ENCODE data around the gene SULT4A1.

The SULT4A1 gene

GRCh38 chr22:43862882-43863202 is 529 bp upstream of the SULT4A1 start:
- Histone ChIP-seq H3K9me3 (ENCODE audit: low read length) (peaks cover 7% of the 10 kb centered on the region), H2AFZ (ENCODE audit: low read depth, low read length) (peak overlapping the region; percentile 84), H3K4me3 (ENCODE audit: low read length) (peak overlapping the region; percentile 76), H3K4me1 (ENCODE audit: insufficient read depth, low read length) (peaks cover 15% of the 10 kb centered on the region), H3K27me3 (ENCODE audit: insufficient read depth, low read length) (no peaks in the 10 kb centered on the region), H3K36me3 (ENCODE audit: insufficient read depth, low read length) (no peaks in the 10 kb centered on the region)

GRCh38 chr22:43861529-43861928 is 784 bp downstream of the SULT4A1 start:
- peaks cover 9% of the 10 kb centered on the region for H3K9me3 ChIP-seq (ENCODE audit: low read length)
- peaks cover 15% of the 10 kb centered on the region for H3K4me1 ChIP-seq (ENCODE audit: insufficient read depth, low read length)
- no peaks in the 10 kb centered on the region for H3K27me3 ChIP-seq (ENCODE audit: insufficient read depth, low read length)
- H3K4me3 ChIP-seq (ENCODE audit: low read length): peak overlapping the region; percentile 76
- no peak overlapping the region for H2AFZ ChIP-seq (ENCODE audit: low read depth, low read length)
- H3K36me3 ChIP-seq (ENCODE audit: insufficient read depth, low read length): no peaks in the 10 kb centered on the region

GRCh38 chr22:43860831-43861230 is 1.5 kb downstream of the SULT4A1 start:
- no peaks in the 10 kb centered on the region for H3K27me3 ChIP-seq (ENCODE audit: insufficient read depth, low read length)
- H3K9me3 ChIP-seq (ENCODE audit: low read length): peaks cover 9% of the 10 kb centered on the region
- H2AFZ ChIP-seq (ENCODE audit: low read depth, low read length): no peak overlapping the region
- no peaks in the 10 kb centered on the region for H3K36me3 ChIP-seq (ENCODE audit: insufficient read depth, low read length)
- peak overlapping the region; percentile 76 for H3K4me3 ChIP-seq (ENCODE audit: low read length)
- peaks cover 15% of the 10 kb centered on the region for H3K4me1 ChIP-seq (ENCODE audit: insufficient read depth, low read length)

GRCh38 chr22:43860126-43860525 is 2.2 kb downstream of the SULT4A1 start:
- no peak overlapping the region for H3K4me3 ChIP-seq (ENCODE audit: low read length)

GRCh38 chr22:43859621-43860020 is 2.7 kb downstream of the SULT4A1 start:
- Histone ChIP-seq H2AFZ (ENCODE audit: low read depth, low read length) (no peak overlapping the region), H3K4me1 (ENCODE audit: insufficient read depth, low read length) (peaks cover 15% of the 10 kb centered on the region), H3K4me3 (ENCODE audit: low read length) (no peak overlapping the region), H3K9me3 (ENCODE audit: low read length) (peaks cover 9% of the 10 kb centered on the region), H3K27me3 (ENCODE audit: insufficient read depth, low read length) (no peaks in the 10 kb centered on the region), H3K36me3 (ENCODE audit: insufficient read depth, low read length) (no peaks in the 10 kb centered on the region)

More at GRCh38 chr22:43860126-43860525, 2.2 kb downstream of the SULT4A1 start:
- peaks cover 15% of the 10 kb centered on the region for H3K4me1 ChIP-seq (ENCODE audit: insufficient read depth, low read length)
- H3K36me3 ChIP-seq (ENCODE audit: insufficient read depth, low read length): no peaks in the 10 kb centered on the region
- peaks cover 9% of the 10 kb centered on the region for H3K9me3 ChIP-seq (ENCODE audit: low read length)
- H2AFZ ChIP-seq (ENCODE audit: low read depth, low read length): no peak overlapping the region
- H3K27me3 ChIP-seq (ENCODE audit: insufficient read depth, low read length): no peaks in the 10 kb centered on the region

- Histone ChIP-seq H3K4me3 (ENCODE audit: low read length) (no peak overlapping the region), H3K4me1 (ENCODE audit: insufficient read depth, low read length) (peaks cover 15% of the 10 kb centered on the region), H3K36me3 (ENCODE audit: insufficient read depth, low read length) (no peaks in the 10 kb centered on the region), H3K27me3 (ENCODE audit: insufficient read depth, low read length) (no peaks in the 10 kb centered on the region), H3K9me3 (ENCODE audit: low read length) (peaks cover 9% of the 10 kb centered on the region), H2AFZ (ENCODE audit: low read depth, low read length) (no peak overlapping the region)
Measured at GRCh38 chr22:43859176-43859575, 3.1 kb downstream of the SULT4A1 start.

- no peak overlapping the region for H2AFZ ChIP-seq (ENCODE audit: low read depth, low read length)
- peaks cover 15% of the 10 kb centered on the region for H3K4me1 ChIP-seq (ENCODE audit: insufficient read depth, low read length)
- peaks cover 9% of the 10 kb centered on the region for H3K9me3 ChIP-seq (ENCODE audit: low read length)
- H3K36me3 ChIP-seq (ENCODE audit: insufficient read depth, low read length): no peaks in the 10 kb centered on the region
- H3K4me3 ChIP-seq (ENCODE audit: low read length): no peak overlapping the region
- no peaks in the 10 kb centered on the region for H3K27me3 ChIP-seq (ENCODE audit: insufficient read depth, low read length)
Measured at GRCh38 chr22:43858156-43858895, 4.0 kb downstream of the SULT4A1 start.

GRCh38 chr22:43857367-43857766 is 4.9 kb downstream of the SULT4A1 start:
- Histone ChIP-seq H2AFZ (ENCODE audit: low read depth, low read length) (no peak overlapping the region), H3K36me3 (ENCODE audit: insufficient read depth, low read length) (no peaks in the 10 kb centered on the region), H3K4me3 (ENCODE audit: low read length) (no peak overlapping the region), H3K9me3 (ENCODE audit: low read length) (peaks cover 9% of the 10 kb centered on the region), H3K4me1 (ENCODE audit: insufficient read depth, low read length) (peaks cover 15% of the 10 kb centered on the region), H3K27me3 (ENCODE audit: insufficient read depth, low read length) (no peaks in the 10 kb centered on the region)

- no peak overlapping the region for H2AFZ ChIP-seq (ENCODE audit: low read depth, low read length)
- no peaks in the 10 kb centered on the region for H3K36me3 ChIP-seq (ENCODE audit: insufficient read depth, low read length)
- no peak overlapping the region for H3K4me3 ChIP-seq (ENCODE audit: low read length)
- no peaks in the 10 kb centered on the region for H3K27me3 ChIP-seq (ENCODE audit: insufficient read depth, low read length)
- H3K9me3 ChIP-seq (ENCODE audit: low read length): peaks cover 9% of the 10 kb centered on the region
- peaks cover 2% of the 10 kb centered on the region for H3K4me1 ChIP-seq (ENCODE audit: insufficient read depth, low read length)
Measured at GRCh38 chr22:43855431-43855830, 6.9 kb downstream of the SULT4A1 start.

- Histone ChIP-seq H3K4me1 (ENCODE audit: insufficient read depth, low read length) (no peaks in the 10 kb centered on the region), H3K9me3 (ENCODE audit: low read length) (peaks cover 9% of the 10 kb centered on the region), H3K36me3 (ENCODE audit: insufficient read depth, low read length) (no peaks in the 10 kb centered on the region), H3K27me3 (ENCODE audit: insufficient read depth, low read length) (no peaks in the 10 kb centered on the region), H3K4me3 (ENCODE audit: low read length) (no peak overlapping the region), H2AFZ (ENCODE audit: low read depth, low read length) (no peak overlapping the region)
Measured at GRCh38 chr22:43854786-43855271, 7.5 kb downstream of the SULT4A1 start.

- no peaks in the 10 kb centered on the region for H3K27me3 ChIP-seq (ENCODE audit: insufficient read depth, low read length)
- peaks cover 9% of the 10 kb centered on the region for H3K9me3 ChIP-seq (ENCODE audit: low read length)
- no peak overlapping the region for H2AFZ ChIP-seq (ENCODE audit: low read depth, low read length)
- H3K4me1 ChIP-seq (ENCODE audit: insufficient read depth, low read length): no peaks in the 10 kb centered on the region
- no peaks in the 10 kb centered on the region for H3K36me3 ChIP-seq (ENCODE audit: insufficient read depth, low read length)
- H3K4me3 ChIP-seq (ENCODE audit: low read length): no peak overlapping the region
Measured at GRCh38 chr22:43854121-43854785, 8.1 kb downstream of the SULT4A1 start.

GRCh38 chr22:43853328-43853931 is 8.9 kb downstream of the SULT4A1 start:
- Histone ChIP-seq H3K4me1 (ENCODE audit: insufficient read depth, low read length) (no peaks in the 10 kb centered on the region), H3K9me3 (ENCODE audit: low read length) (peaks cover 7% of the 10 kb centered on the region), H3K36me3 (ENCODE audit: insufficient read depth, low read length) (no peaks in the 10 kb centered on the region), H3K4me3 (ENCODE audit: low read length) (no peak overlapping the region), H3K27me3 (ENCODE audit: insufficient read depth, low read length) (no peaks in the 10 kb centered on the region), H2AFZ (ENCODE audit: low read depth, low read length) (no peak overlapping the region)

- peaks cover 2% of the 10 kb centered on the region for H3K9me3 ChIP-seq (ENCODE audit: low read length)
- no peaks in the 10 kb centered on the region for H3K27me3 ChIP-seq (ENCODE audit: insufficient read depth, low read length)
- no peaks in the 10 kb centered on the region for H3K4me1 ChIP-seq (ENCODE audit: insufficient read depth, low read length)
- H3K4me3 ChIP-seq (ENCODE audit: low read length): no peak overlapping the region
- no peaks in the 10 kb centered on the region for H3K36me3 ChIP-seq (ENCODE audit: insufficient read depth, low read length)
- H2AFZ ChIP-seq (ENCODE audit: low read depth, low read length): no peak overlapping the region
Measured at GRCh38 chr22:43852573-43853327, 9.6 kb downstream of the SULT4A1 start.
